ENCODE data around the gene ARMC9. TPM values are rescaled to one million over a fixed set of nuclear protein-coding genes. Genes with fewer than 3 reads are reported as not detected.
A peak's percentile ranks its signal among the peaks of the same experiment; 100 is the strongest.
"Not testable (repeated sequence)": the region's sequence is repeated elsewhere in the genome, so short reads cannot be mapped to it uniquely, and the experiment has no call there.

ARMC9 gene
- total RNA-seq, 1 experiment from 2014 or later = 42.7 TPM

GRCh38 chr2:231176066-231176465 is 22.4 kb upstream of the ARMC9 start:
- DNase-seq (ENCODE audit: low read depth, low spot score) (no peak), ATAC-seq (no peak)
- no TSS peak for BruUV-seq (replicated peaks)
- Histone ChIP-seq H3K9me3 (ENCODE audit: control insufficient read depth, insufficient read depth, low read depth, low read length) (no peaks in the 10 kb centered on the region), H3K27me3 (ENCODE audit: control insufficient read depth, insufficient read depth, low read length) (no peaks in the 10 kb centered on the region), H3K27ac (ENCODE audit: low read length) (no peak overlapping the region), H3K4me3 (ENCODE audit: low read depth in 2 of 2, low read length in 2 of 2) (no peak overlapping the region), H3K36me3 (ENCODE audit: control insufficient read depth, insufficient read depth, low read length) (peaks cover 8% of the 10 kb centered on the region; the same call in 1 of the 2 replicates), H3K4me1 (ENCODE audit: control insufficient read depth, insufficient read depth, low read length) (peaks cover 18% of the 10 kb centered on the region)
- in situ Hi-C loops (cut with HindIII; ENCODE audit: low pct_unique_long_range_greater_than_20kb, low sequenced_read_pairs) = no loop called here
- ChIA-PET CTCF (no interaction called here), POLR2A (no interaction called here)
- intact Hi-C loops (cut with micrococcal nuclease; ENCODE audit: unreplicated experiment) = no loop called here
- TF ChIP-seq, protein P1, sequence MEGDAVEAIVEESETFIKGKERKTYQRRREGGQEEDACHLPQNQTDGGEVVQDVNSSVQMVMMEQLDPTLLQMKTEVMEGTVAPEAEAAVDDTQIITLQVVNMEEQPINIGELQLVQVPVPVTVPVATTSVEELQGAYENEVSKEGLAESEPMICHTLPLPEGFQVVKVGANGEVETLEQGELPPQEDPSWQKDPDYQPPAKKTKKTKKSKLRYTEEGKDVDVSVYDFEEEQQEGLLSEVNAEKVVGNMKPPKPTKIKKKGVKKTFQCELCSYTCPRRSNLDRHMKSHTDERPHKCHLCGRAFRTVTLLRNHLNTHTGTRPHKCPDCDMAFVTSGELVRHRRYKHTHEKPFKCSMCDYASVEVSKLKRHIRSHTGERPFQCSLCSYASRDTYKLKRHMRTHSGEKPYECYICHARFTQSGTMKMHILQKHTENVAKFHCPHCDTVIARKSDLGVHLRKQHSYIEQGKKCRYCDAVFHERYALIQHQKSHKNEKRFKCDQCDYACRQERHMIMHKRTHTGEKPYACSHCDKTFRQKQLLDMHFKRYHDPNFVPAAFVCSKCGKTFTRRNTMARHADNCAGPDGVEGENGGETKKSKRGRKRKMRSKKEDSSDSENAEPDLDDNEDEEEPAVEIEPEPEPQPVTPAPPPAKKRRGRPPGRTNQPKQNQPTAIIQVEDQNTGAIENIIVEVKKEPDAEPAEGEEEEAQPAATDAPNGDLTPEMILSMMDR (IDR thresholded peaks at IDR 0.05) = no peak
- TF ChIP-seq TCF7L2 (IDR thresholded peaks at IDR 0.05; ENCODE audit: low read depth, low read length) (no peak), POLR2AphosphoS5 (IDR thresholded peaks at IDR 0.05; ENCODE audit: low read depth, low read length) (no peak), REST (IDR thresholded peaks at IDR 0.05; ENCODE audit: insufficient read depth in 1 of 2, low read depth in 2 of 2, low read length in 1 of 2) (no peak), SIN3A (IDR thresholded peaks at IDR 0.05; ENCODE audit: borderline replicate concordance, insufficient read depth, low read depth, low read length) (no peak)

- H3K4me3 ChIP-seq (ENCODE audit: low read depth in 2 of 2, low read length in 2 of 2) = no peak overlapping the region
- ChIA-PET POLR2A (no interaction called here), CTCF (no interaction called here)
- H3K9me3 ChIP-seq (ENCODE audit: control insufficient read depth, insufficient read depth, low read depth, low read length) = no peaks in the 10 kb centered on the region
- BruUV-seq (replicated peaks) = no TSS peak
- intact Hi-C loops (cut with micrococcal nuclease; ENCODE audit: unreplicated experiment) = no loop called here
- ATAC-seq = no peak
- DNase-seq (ENCODE audit: low read depth, low spot score) = no peak
- peaks cover 30% of the 10 kb centered on the region for H3K4me1 ChIP-seq (ENCODE audit: control insufficient read depth, insufficient read depth, low read length)
- H3K27me3 ChIP-seq (ENCODE audit: control insufficient read depth, insufficient read depth, low read length) = no peaks in the 10 kb centered on the region
- in situ Hi-C loops (cut with HindIII; ENCODE audit: low pct_unique_long_range_greater_than_20kb, low sequenced_read_pairs) = no loop called here
- H3K36me3 ChIP-seq (ENCODE audit: control insufficient read depth, insufficient read depth, low read length) = peaks cover 3% of the 10 kb centered on the region; the same call in 1 of the 2 replicates
- TF ChIP-seq POLR2AphosphoS5 (IDR thresholded peaks at IDR 0.05; ENCODE audit: low read depth, low read length) (no peak), SIN3A (IDR thresholded peaks at IDR 0.05; ENCODE audit: borderline replicate concordance, insufficient read depth, low read depth, low read length) (no peak)
- TF ChIP-seq, protein P1 (IDR thresholded peaks at IDR 0.05) = no peak
- H3K27ac ChIP-seq (ENCODE audit: low read length) = peak overlapping the region; percentile 30; the same call in 1 of the 2 replicates
Measured at GRCh38 chr2:231177156-231178025, 21.0 kb upstream of the ARMC9 start.

GRCh38 chr2:231178805-231179204 is 19.6 kb upstream of the ARMC9 start:
- H3K36me3 ChIP-seq (ENCODE audit: control insufficient read depth, insufficient read depth, low read length); intact Hi-C loops (cut with micrococcal nuclease; ENCODE audit: unreplicated experiment); H3K4me3 ChIP-seq (ENCODE audit: low read depth in 2 of 2, low read length in 2 of 2); H3K9me3 ChIP-seq (ENCODE audit: control insufficient read depth, insufficient read depth, low read depth, low read length); H3K27ac ChIP-seq (ENCODE audit: low read length); H3K27me3 ChIP-seq (ENCODE audit: control insufficient read depth, insufficient read depth, low read length); CTCF ChIA-PET; in situ Hi-C loops (cut with HindIII; ENCODE audit: low pct_unique_long_range_greater_than_20kb, low sequenced_read_pairs); BruUV-seq (replicated peaks); DNase-seq (ENCODE audit: low read depth, low spot score); POLR2A ChIA-PET; ATAC-seq: not testable (repeated sequence)
- peaks cover 32% of the 10 kb centered on the region for H3K4me1 ChIP-seq (ENCODE audit: control insufficient read depth, insufficient read depth, low read length)
